LNCaP clone FGC (cell line): ENCODE data around the gene RPL13.
A peak's percentile ranks its signal among the peaks of the same experiment; 100 is the strongest.

Source experiments
- DNase-seq: peaks from one replicate; pipeline ENCODE4 v3.0.0-alpha.2; 2011; ENCODE audit warnings: low read depth
- H3K4me3 ChIP-seq: 2 replicates; pipeline ENCODE4 v1.5.1; 2011; ENCODE audit warnings: mild to moderate bottlenecking, low read depth, low read length, control low read depth
- CTCF ChIP-seq: IDR thresholded peaks from 2 replicates; pipeline ENCODE4 v1.5.1; 2012; ENCODE audit warnings: mild to moderate bottlenecking; ENCODE audit not compliant: control insufficient read depth, insufficient read depth; ENCODE audit errors: extremely low read depth

RPL13 gene

GRCh38 chr16:89560378-89561141, at the start of gene RPL13:
Gene RPL13, plus strand, starts transcription at chr16:89560682. Its CDS starts 278 bp downstream, at chr16:89560960.
- peak; percentile 80 for DNase-seq
- no peak for TF ChIP-seq CTCF
- peak within 1 kb of the TSS; percentile 94 for H3K4me3 ChIP-seq

GRCh38 chr16:89511374-89511773, 49.1 kb upstream of the RPL13 start:
- no peak for TF ChIP-seq CTCF
- no peak for DNase-seq
- no peak overlapping the region for H3K4me3 ChIP-seq

GRCh38 chr16:89512453-89512852, 48.0 kb upstream of the RPL13 start:
- no peak for DNase-seq
- H3K4me3 ChIP-seq, result no peak overlapping the region
- TF ChIP-seq CTCF, result no peak

GRCh38 chr16:89517128-89517527, 43.4 kb upstream of the RPL13 start:
- TF ChIP-seq CTCF, result no peak
- H3K4me3 ChIP-seq, result no peak overlapping the region
- DNase-seq, result no peak

GRCh38 chr16:89519881-89520280, 40.6 kb upstream of the RPL13 start:
- no peak for TF ChIP-seq CTCF
- no peak overlapping the region for H3K4me3 ChIP-seq
- DNase-seq, result no peak

DNA sequence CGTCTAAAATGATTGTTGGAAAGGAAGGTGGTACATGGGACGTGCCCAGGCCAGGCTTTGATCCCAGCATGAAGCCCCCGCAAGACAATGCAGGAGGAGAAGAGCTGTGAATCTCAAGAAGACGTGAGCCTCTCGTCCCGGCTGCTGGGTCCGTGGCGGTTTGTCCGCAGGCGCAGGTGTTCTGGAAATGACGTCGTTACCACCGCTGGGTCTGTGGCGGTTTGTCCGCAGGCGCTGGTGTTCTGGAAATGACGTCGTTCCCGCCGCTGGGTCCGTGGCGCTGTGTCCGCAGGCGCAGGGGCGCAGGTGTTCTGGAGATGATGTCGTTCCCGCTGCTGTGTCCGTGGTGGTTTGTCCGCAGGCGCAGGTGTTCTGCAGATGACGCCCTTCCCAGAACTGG, 38.2 kb upstream of the RPL13 start:
- no peak overlapping the region for H3K4me3 ChIP-seq
- DNase-seq, result no peak
- no peak for TF ChIP-seq CTCF
